CD14-positive monocyte (primary cell): ENCODE measurements around the gene SENP8. TPM values are rescaled to one million over a fixed set of nuclear protein-coding genes. Genes with fewer than 3 reads are reported as not detected.

ENCODE experiments used
- DNase-seq, 3 donors: peaks; one replicate each; pipeline ENCODE4 v3.0.0-alpha.2; 2011 to 2022
- H2AFZ ChIP-seq: 2 replicates; pipeline ENCODE4 v1.6.0; 2012; ENCODE audit warnings: mild to moderate bottlenecking, low read depth, low read length, inconsistent platforms; ENCODE audit not compliant: insufficient read depth, poor library complexity, severe bottlenecking
- H3K27ac ChIP-seq, 2 donors: 1 replicate in 1 of 2; 2 replicates in 1 of 2; pipeline ENCODE4 v1.5.1; 2012 to 2013; ENCODE audit warnings: low read length in 2 of 2, control low read depth in 1 of 2, inconsistent platforms in 1 of 2, low read depth in 1 of 2, mild to moderate bottlenecking in 1 of 2
- H3K27me3 ChIP-seq, 2 donors: one replicate each; pipeline versions ENCODE4 v1.6.0 to v1.6.1; 2011 to 2013; ENCODE audit warnings: low read length in 2 of 2; ENCODE audit not compliant: control insufficient read depth in 2 of 2, insufficient read depth in 2 of 2
- H3K36me3 ChIP-seq, 2 donors: replicated peaks in 1 of 2; 1 replicate in 1 of 2; 2 replicates in 1 of 2; pipeline versions ENCODE4 v1.5.1 to v1.6.1; 2012 to 2013; ENCODE audit warnings: low read length in 2 of 2, control low read depth in 1 of 2, inconsistent platforms in 1 of 2, mild to moderate bottlenecking in 1 of 2; ENCODE audit not compliant: insufficient read depth in 2 of 2, control insufficient read depth in 1 of 2
- H3K4me1 ChIP-seq, 2 donors: 1 replicate in 1 of 2; 2 replicates in 1 of 2; pipeline versions ENCODE4 v1.5.1 to v1.6.1; 2012 to 2013; ENCODE audit warnings: low read length in 2 of 2, control low read depth in 1 of 2, inconsistent platforms in 1 of 2, mild to moderate bottlenecking in 1 of 2, moderate library complexity in 1 of 2; ENCODE audit not compliant: insufficient read depth in 2 of 2, control insufficient read depth in 1 of 2
- H3K4me2 ChIP-seq: replicated peaks from 2 replicates; pipeline ENCODE3; 2012; ENCODE audit warnings: low read length, moderate library complexity, mild to moderate bottlenecking; ENCODE audit not compliant: poor library complexity, severe bottlenecking; ENCODE audit errors: extremely low read depth
- H3K4me3 ChIP-seq, 3 experiments: fragments of 200-600 bp in 1 of 3; sonication (generic) in 1 of 3; replicated peaks in 1 of 3; 1 replicate in 2 of 3; 2 replicates in 1 of 3; pipeline ENCODE4 v1.5.1; 2011 to 2013; ENCODE audit warnings: low read length in 3 of 3, mild to moderate bottlenecking in 3 of 3, control low read depth in 2 of 3, low read depth in 2 of 3, inconsistent platforms in 1 of 3, moderate library complexity in 1 of 3
- H3K79me2 ChIP-seq: 2 replicates; pipeline ENCODE4 v1.6.0; 2012; ENCODE audit warnings: mild to moderate bottlenecking, control low read depth, inconsistent platforms, low read length, moderate library complexity; ENCODE audit not compliant: insufficient read depth
- H3K9ac ChIP-seq: 2 replicates; pipeline ENCODE4 v1.6.0; 2017; ENCODE audit warnings: low read length, mild to moderate bottlenecking; ENCODE audit not compliant: insufficient read depth, poor library complexity, severe bottlenecking
- H3K9me3 ChIP-seq, 2 donors: replicated peaks in 1 of 2; 1 replicate in 1 of 2; 2 replicates in 1 of 2; pipeline versions ENCODE4 v1.5.1 to v1.6.1; 2012 to 2013; ENCODE audit warnings: low read length in 2 of 2, control low read depth in 1 of 2; ENCODE audit not compliant: control insufficient read depth in 1 of 2, insufficient read depth in 1 of 2
- H4K20me1 ChIP-seq: 2 replicates; pipeline ENCODE4 v1.6.0; 2012; ENCODE audit warnings: mild to moderate bottlenecking, low read length, control low read depth, moderate library complexity; ENCODE audit not compliant: insufficient read depth
- H3K27ac Mint-ChIP-seq, 7 donors: one replicate each; pipeline ENCODE4 v1.8.0; 2020; ENCODE audit warnings: mild to moderate bottlenecking in 7 of 7, mixed read lengths in 7 of 7, moderate library complexity in 6 of 7, inconsistent platforms in 2 of 7
- H3K27me3 Mint-ChIP-seq, 3 donors: one replicate each; pipeline ENCODE4 v1.8.0; 2021 to 2022; ENCODE audit warnings: low read depth in 3 of 3, mild to moderate bottlenecking in 3 of 3, mixed read lengths in 3 of 3, moderate library complexity in 3 of 3, inconsistent platforms in 1 of 3
- H3K36me3 Mint-ChIP-seq, 2 donors: one replicate each; pipeline ENCODE4 v1.8.0; 2020; ENCODE audit warnings: mixed read lengths in 2 of 2, inconsistent platforms in 1 of 2, mild to moderate bottlenecking in 1 of 2
- H3K4me1 Mint-ChIP-seq: one replicate; pipeline ENCODE4 v1.8.0; 2020; ENCODE audit warnings: mild to moderate bottlenecking, mixed read lengths
- H3K4me3 Mint-ChIP-seq, 2 donors: one replicate each; pipeline ENCODE4 v1.8.0; 2020; ENCODE audit warnings: mild to moderate bottlenecking in 2 of 2, mixed read lengths in 2 of 2, moderate library complexity in 1 of 2
- H3K9me3 Mint-ChIP-seq, 7 donors: one replicate each; pipeline ENCODE4 v1.8.0; 2020 to 2022; ENCODE audit warnings: mixed read lengths in 7 of 7, mild to moderate bottlenecking in 6 of 7, moderate library complexity in 6 of 7, inconsistent platforms in 2 of 7
- WGBS: methylation state at CpG from one replicate; pipeline ENCODE4 v1.1.5; 2013; ENCODE audit warnings: missing lambda C conversion rate; ENCODE audit not compliant: insufficient coverage; 5-methylcytosine and 5-hydroxymethylcytosine counted together
- intact Hi-C, 2 donors: fragments of 100-400 bp; cut with micrococcal nuclease; formaldehyde crosslinking; loops; one replicate each; pipeline versions ENCODE4 v1.15.0 to v1.15.1; 2023
- polyA plus RNA-seq, 3 donors: library from polyadenylated mRNA; depleted of rRNA in 1 of 3; unstranded in 2 of 3; stranded (reverse) in 1 of 3; fragments of 300-500 nt in 2 of 3; fragments of >200 nt in 1 of 3; fragmentation: Illumina TruSeq in 2 of 3; gene quantifications; 1 replicate in 2 of 3; 2 replicates in 1 of 3; pipeline ENCODE4 v1.2.3, GENCODE V29; 2012 to 2021
- TF ChIP-seq, protein P1 (sequence below): fragments of 200-600 bp; IDR thresholded peaks from one replicate; pipeline ENCODE4 v1.8.0; 2022; ENCODE audit warnings: antibody characterized with exemption, mild to moderate bottlenecking

Gene SENP8
- polyA plus RNA-seq, 3 donors = 0.52 to 1.4 (median 0.79) TPM

DNA sequence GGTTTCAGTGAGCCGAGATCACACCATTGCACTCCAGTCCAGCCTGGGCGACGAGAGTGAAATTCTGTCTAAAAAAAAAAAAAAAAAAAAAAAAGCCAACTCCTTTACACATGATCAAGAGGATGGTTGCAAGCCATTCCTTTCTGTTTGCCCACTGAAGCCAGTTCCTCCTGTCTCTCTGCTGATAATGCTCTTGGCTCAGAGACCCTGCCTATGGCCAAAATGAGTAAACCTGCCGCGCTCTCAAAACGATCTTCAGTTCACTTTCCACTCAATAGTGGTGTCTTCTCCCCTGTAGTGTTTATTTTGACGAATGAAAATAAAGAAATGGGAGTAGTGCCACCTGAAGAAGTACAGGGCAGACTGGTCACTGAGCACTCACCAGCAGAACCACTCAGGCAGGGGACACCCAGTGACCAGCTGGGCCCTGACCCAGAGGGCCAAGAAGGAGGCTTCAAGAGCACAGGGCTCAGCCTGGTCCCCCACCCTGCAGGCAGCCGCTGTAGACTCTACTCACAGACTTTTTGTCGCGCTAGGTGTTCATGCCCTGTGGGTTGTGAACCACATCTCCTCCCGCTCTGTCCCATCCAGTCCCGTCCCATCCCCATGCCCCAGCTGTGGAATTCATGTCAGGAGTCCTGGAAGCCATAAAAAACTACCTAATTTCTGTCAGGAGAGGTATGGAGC, 55.8 kb downstream of the SENP8 start:
- no peaks in the 10 kb centered on the region for H3K79me2 ChIP-seq
- H3K27ac ChIP-seq = no peak overlapping the region
- 100% methylated on average over 4 of the region's 12 CpGs for WGBS
- Mint-ChIP-seq H3K27ac (no peak overlapping the region), H3K4me1 (no peaks in the 10 kb centered on the region), H3K4me3 (no peak overlapping the region), H3K9me3 (no peaks in the 10 kb centered on the region), H3K36me3 (no peaks in the 10 kb centered on the region), H3K27me3 (peaks cover 0 to 7% (median 3%) of the 10 kb centered on the region in 3 donors)
- no peaks in the 10 kb centered on the region for H3K9me3 ChIP-seq
- no peaks in the 10 kb centered on the region for H4K20me1 ChIP-seq
- H3K4me3 ChIP-seq = no peak overlapping the region
- intact Hi-C loops = no loop called here
- no peak overlapping the region for H2AFZ ChIP-seq
- H3K9ac ChIP-seq = no peak overlapping the region
- no peak for DNase-seq
- no peak overlapping the region for H3K4me2 ChIP-seq
- H3K4me1 ChIP-seq = no peaks in the 10 kb centered on the region
- no peaks in the 10 kb centered on the region for H3K36me3 ChIP-seq
- H3K27me3 ChIP-seq = no peaks in the 10 kb centered on the region
- TF ChIP-seq, protein P1, sequence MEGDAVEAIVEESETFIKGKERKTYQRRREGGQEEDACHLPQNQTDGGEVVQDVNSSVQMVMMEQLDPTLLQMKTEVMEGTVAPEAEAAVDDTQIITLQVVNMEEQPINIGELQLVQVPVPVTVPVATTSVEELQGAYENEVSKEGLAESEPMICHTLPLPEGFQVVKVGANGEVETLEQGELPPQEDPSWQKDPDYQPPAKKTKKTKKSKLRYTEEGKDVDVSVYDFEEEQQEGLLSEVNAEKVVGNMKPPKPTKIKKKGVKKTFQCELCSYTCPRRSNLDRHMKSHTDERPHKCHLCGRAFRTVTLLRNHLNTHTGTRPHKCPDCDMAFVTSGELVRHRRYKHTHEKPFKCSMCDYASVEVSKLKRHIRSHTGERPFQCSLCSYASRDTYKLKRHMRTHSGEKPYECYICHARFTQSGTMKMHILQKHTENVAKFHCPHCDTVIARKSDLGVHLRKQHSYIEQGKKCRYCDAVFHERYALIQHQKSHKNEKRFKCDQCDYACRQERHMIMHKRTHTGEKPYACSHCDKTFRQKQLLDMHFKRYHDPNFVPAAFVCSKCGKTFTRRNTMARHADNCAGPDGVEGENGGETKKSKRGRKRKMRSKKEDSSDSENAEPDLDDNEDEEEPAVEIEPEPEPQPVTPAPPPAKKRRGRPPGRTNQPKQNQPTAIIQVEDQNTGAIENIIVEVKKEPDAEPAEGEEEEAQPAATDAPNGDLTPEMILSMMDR = no peak

DNA sequence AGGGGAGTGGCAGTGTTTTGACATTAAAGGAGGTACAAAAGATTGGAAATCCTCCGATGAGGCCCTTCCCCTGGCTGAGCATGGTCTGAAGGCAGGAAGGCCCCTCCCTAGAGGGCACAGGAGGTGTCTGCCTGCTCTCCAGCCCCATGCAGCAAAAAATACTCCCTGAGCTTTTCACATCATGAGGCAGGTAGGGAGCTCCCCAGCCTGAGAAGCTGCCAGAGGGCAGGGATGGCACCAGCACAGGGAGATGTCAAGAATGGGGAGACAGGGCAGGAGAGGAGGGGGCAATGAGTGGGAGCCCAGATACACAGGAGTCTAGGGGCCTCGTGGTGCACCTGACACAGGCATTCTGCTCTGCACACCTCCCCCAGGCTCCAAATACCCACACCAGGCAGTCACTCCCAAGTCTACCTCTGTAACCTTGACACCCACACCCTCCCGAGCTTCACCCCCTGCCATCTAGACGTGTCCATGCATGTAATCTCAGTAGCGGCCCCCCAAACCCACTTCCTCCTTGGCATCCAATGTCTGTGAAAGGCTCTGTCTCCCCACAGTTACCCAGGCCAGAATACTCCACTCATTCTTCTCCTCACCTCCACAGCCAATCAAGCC, 56.5 kb downstream of the SENP8 start:
- H3K27ac Mint-ChIP-seq = no peak overlapping the region
- H3K4me3 ChIP-seq = no peak overlapping the region

More for the DNA sequence above, 56.5 kb downstream of the SENP8 start:
- H3K27ac ChIP-seq = no peak overlapping the region
- H3K36me3 ChIP-seq = no peaks in the 10 kb centered on the region
- Mint-ChIP-seq H3K9me3 (no peaks in the 10 kb centered on the region), H3K4me1 (no peaks in the 10 kb centered on the region), H3K4me3 (no peak overlapping the region), H3K27me3 (peaks cover 0 to 4% (median 3%) of the 10 kb centered on the region in 3 donors), H3K36me3 (no peaks in the 10 kb centered on the region)
- no peaks in the 10 kb centered on the region for H4K20me1 ChIP-seq
- WGBS = 38% methylated on average over 4 of the region's 5 CpGs
- intact Hi-C loops = no loop called here
- no peaks in the 10 kb centered on the region for H3K9me3 ChIP-seq
- H3K4me2 ChIP-seq = no peak overlapping the region
- no peak for DNase-seq
- TF ChIP-seq, protein P1 = no peak
- no peaks in the 10 kb centered on the region for H3K27me3 ChIP-seq
- no peak overlapping the region for H2AFZ ChIP-seq
- H3K79me2 ChIP-seq = no peaks in the 10 kb centered on the region
- no peak overlapping the region for H3K9ac ChIP-seq
- H3K4me1 ChIP-seq = no peaks in the 10 kb centered on the region
